ENCODE measurements around the gene GLYR1. TPM values are rescaled to one million over a fixed set of nuclear protein-coding genes. Genes with fewer than 3 reads are reported as not detected.
A peak's percentile ranks its signal among the peaks of the same experiment; 100 is the strongest.

The GLYR1 gene
- polyA plus RNA-seq, 6 donors from 2014 or later = 27.8 to 49.6 (median 37.3) TPM

- DNase-seq = no peak
- H3K4me3 Mint-ChIP-seq = peak overlapping the region; percentile 82 to 95 (median 89)
- peaks cover 22 to 42% (median 38%) of the 10 kb centered on the region in 3 donors for H3K4me1 Mint-ChIP-seq
- H3K36me3 Mint-ChIP-seq = no peaks in the 10 kb centered on the region
- H3K27ac Mint-ChIP-seq = peak overlapping the region in 5 of 6 donors; percentile 28 to 83 (median 73)
- ATAC-seq (ENCODE audit: low read depth in 2 of 2) = no peak
- H3K9me3 Mint-ChIP-seq = peaks cover 0 to 2% (median 0%) of the 10 kb centered on the region in 7 donors
- H3K27me3 Mint-ChIP-seq = no peaks in the 10 kb centered on the region
These were observed 81.3 kb downstream of the GLYR1 start for GRCh38 chr16:4765511-4766474.

DNA sequence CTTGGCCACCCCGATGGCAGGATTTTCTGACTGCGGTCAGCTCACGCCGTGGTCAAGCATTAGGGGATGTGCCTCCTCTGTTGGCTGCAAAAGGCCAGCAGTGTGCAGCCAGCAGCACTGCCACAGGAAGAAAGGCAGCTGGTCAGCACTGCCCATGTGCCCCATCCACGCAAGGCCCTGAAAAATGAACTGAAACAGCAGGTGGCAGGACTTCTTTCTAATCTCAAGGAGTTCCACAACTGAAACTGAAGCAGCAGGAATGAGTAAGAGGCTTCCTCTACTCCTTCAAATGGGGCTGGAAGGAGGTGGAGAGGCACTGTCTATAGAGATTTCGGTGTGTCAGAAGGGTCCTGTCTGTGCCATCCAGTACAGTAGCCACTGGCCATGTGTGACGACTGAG lies 83.3 kb downstream of the GLYR1 start:
- Mint-ChIP-seq H3K4me3 (peak overlapping the region in 2 of 8 donors; percentile 30 to 74), H3K36me3 (peaks cover 0 to 7% of the 10 kb centered on the region in 2 donors), H3K9me3 (no peaks in the 10 kb centered on the region), H3K27me3 (no peaks in the 10 kb centered on the region), H3K27ac (peak overlapping the region in 1 of 6 donors; percentile 72), H3K4me1 (peaks cover 19 to 35% (median 31%) of the 10 kb centered on the region in 3 donors)
- ATAC-seq (ENCODE audit: low read depth in 2 of 2) (no peak), DNase-seq (no peak)

DNA sequence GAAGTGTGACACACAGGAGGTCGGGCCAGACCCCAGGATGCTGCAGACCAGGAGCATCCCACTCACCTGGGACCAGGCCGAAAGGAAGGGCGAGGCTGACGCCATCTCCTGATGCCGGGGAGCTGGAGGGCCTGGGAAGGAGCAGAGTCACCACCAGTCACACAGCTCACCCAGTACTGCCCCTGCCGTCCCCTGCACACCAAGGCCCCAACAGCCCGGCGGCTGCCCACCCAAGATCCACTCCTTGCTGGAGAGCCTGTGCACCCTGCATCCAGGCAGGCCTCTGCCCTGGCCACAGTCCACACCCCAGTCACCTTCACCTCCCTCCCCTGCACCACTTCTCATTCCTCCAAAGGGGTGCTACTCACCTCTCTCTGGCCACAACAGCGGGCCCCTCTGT lies 84.9 kb downstream of the GLYR1 start:
- Mint-ChIP-seq H3K36me3 (peaks cover 0 to 7% of the 10 kb centered on the region in 2 donors), H3K27ac (no peak overlapping the region), H3K9me3 (no peaks in the 10 kb centered on the region), H3K4me1 (peaks cover 12 to 21% (median 20%) of the 10 kb centered on the region in 3 donors), H3K27me3 (no peaks in the 10 kb centered on the region), H3K4me3 (peak overlapping the region in 1 of 8 donors; percentile 12)
- DNase-seq = no peak
- ATAC-seq (ENCODE audit: low read depth in 2 of 2) = no peak

- Mint-ChIP-seq H3K27me3 (no peaks in the 10 kb centered on the region), H3K36me3 (peaks cover 5 to 13% of the 10 kb centered on the region in 2 donors), H3K4me3 (peak overlapping the region in 1 of 8 donors; percentile 41), H3K27ac (peak overlapping the region in 1 of 6 donors; percentile 12), H3K9me3 (no peaks in the 10 kb centered on the region), H3K4me1 (peaks cover 4 to 10% (median 9%) of the 10 kb centered on the region in 3 donors)
- ATAC-seq (ENCODE audit: low read depth in 2 of 2) (no peak), DNase-seq (no peak)
These were observed 86.7 kb downstream of the GLYR1 start for GRCh38 chr16:4760221-4760910.

- H3K27ac Mint-ChIP-seq = peak overlapping the region in 1 of 6 donors; percentile 27
- H3K36me3 Mint-ChIP-seq = peaks cover 5 to 15% of the 10 kb centered on the region in 2 donors
- H3K4me3 Mint-ChIP-seq = no peak overlapping the region
- no peak for DNase-seq
- no peak for ATAC-seq (ENCODE audit: low read depth in 2 of 2)
- no peaks in the 10 kb centered on the region for H3K27me3 Mint-ChIP-seq
- peaks cover 0 to 3% (median 0%) of the 10 kb centered on the region in 3 donors for H3K4me1 Mint-ChIP-seq
- no peaks in the 10 kb centered on the region for H3K9me3 Mint-ChIP-seq
These were observed 91.4 kb downstream of the GLYR1 start for GRCh38 chr16:4755687-4756086.

DNA sequence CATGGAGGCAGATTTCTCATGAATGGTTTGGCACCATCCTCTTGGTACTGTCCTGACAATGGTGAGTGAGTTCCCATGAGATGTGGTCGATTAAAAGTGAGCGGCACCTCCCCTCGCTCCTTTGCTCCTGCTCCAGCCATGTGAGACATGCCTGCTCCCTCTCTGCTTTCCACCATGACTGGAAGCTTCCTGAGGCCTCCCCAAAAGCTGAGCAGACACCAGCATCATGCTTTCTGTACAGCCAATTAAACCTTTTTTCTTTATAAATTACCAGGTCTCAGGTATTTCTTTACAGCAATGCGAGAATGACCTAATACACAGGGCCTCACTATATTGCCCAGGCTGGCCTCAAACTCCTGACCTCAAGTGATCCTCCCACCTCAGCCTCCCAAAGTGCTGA lies 92.2 kb downstream of the GLYR1 start:
- H3K9me3 Mint-ChIP-seq = no peaks in the 10 kb centered on the region
- H3K27ac Mint-ChIP-seq = no peak overlapping the region
- H3K27me3 Mint-ChIP-seq = no peaks in the 10 kb centered on the region
- H3K4me1 Mint-ChIP-seq = peaks cover 0 to 3% (median 0%) of the 10 kb centered on the region in 3 donors
- H3K36me3 Mint-ChIP-seq = peaks cover 5 to 12% of the 10 kb centered on the region in 2 donors
- DNase-seq (no peak), ATAC-seq (ENCODE audit: low read depth in 2 of 2) (no peak)
- H3K4me3 Mint-ChIP-seq = no peak overlapping the region

DNA sequence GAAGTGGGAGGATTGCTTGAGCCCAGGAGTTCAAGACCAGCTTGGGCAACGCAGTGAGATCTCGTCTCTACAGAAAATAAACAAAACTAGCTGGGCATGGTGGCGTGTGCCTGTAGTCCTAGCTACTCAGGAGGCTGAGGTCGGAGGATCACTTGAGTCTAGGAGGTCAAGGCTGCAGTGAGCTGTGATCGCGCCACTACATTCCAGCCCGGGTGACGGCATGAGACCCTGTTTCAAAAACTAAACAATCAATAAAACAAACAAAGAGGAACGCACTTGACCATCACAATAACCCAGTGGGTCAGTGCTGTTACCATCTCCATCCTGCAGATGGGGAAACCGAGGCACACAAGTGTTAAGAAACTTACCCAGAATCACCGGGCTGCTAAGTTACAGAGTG lies 93.9 kb downstream of the GLYR1 start:
- H3K27me3 Mint-ChIP-seq = no peaks in the 10 kb centered on the region
- no peak overlapping the region for H3K27ac Mint-ChIP-seq
- H3K36me3 Mint-ChIP-seq = peaks cover 5 to 8% of the 10 kb centered on the region in 2 donors
- ATAC-seq (ENCODE audit: low read depth in 2 of 2) (no peak), DNase-seq (no peak)
- no peaks in the 10 kb centered on the region for H3K9me3 Mint-ChIP-seq
- H3K4me1 Mint-ChIP-seq = peaks cover 3 to 6% (median 5%) of the 10 kb centered on the region in 3 donors
- no peak overlapping the region for H3K4me3 Mint-ChIP-seq

Other genes with a start within 250 kb of the GLYR1 start
- gene UBALD1, start 232.4 kb downstream of the GLYR1 start, polyA plus RNA-seq (ENCODE audit: low read depth in 6 of 6) = 1 to 10 TPM; 2.6 to 7.5 (median 5.0) TPM
- gene MGRN1, start 222.5 kb downstream of the GLYR1 start, polyA plus RNA-seq (ENCODE audit: low read depth in 6 of 6) = 10 to 100 TPM in 1 of 6 donors, 1 to 10 TPM in 5; 3.9 to 10.6 (median 6.6) TPM
- gene NUDT16L1, start 153.7 kb downstream of the GLYR1 start, polyA plus RNA-seq (ENCODE audit: low read depth in 6 of 6) = 100 to 1,000 TPM in 1 of 6 donors, 10 to 100 TPM in 5; 57.7 to 121 (median 76.4) TPM
- gene ANKS3, start 113.0 kb downstream of the GLYR1 start, polyA plus RNA-seq (ENCODE audit: low read depth in 6 of 6) = 1 to 10 TPM in 5 of 6 donors, not detected in 1; 3.9 to 8.3 (median 4.4) TPM
- under 1 TPM in 4 of 6 donors, not detected in 2; 0.30 to 0.84 (median 0.35) TPM for gene DNAAF8, start 112.8 kb downstream of the GLYR1 start, polyA plus RNA-seq (ENCODE audit: low read depth in 6 of 6)
- 10 to 100 TPM in 4 of 6 donors, 1 to 10 TPM in 1, not detected in 1; 6.7 to 19.9 (median 14.1) TPM for gene ZNF500, start 80.1 kb downstream of the GLYR1 start, polyA plus RNA-seq (ENCODE audit: low read depth in 6 of 6)
- not detected for gene SEPTIN12, start 58.9 kb downstream of the GLYR1 start, polyA plus RNA-seq (ENCODE audit: low read depth in 6 of 6)
- not detected for gene SMIM22, start 51.9 kb downstream of the GLYR1 start, polyA plus RNA-seq (ENCODE audit: low read depth in 6 of 6)
- gene ROGDI, start 44.7 kb downstream of the GLYR1 start, polyA plus RNA-seq (ENCODE audit: low read depth in 6 of 6) = 1 to 10 TPM; 2.7 to 8.0 (median 6.1) TPM
- 10 to 100 TPM in 4 of 6 donors, 1 to 10 TPM in 2; 4.3 to 19.2 (median 11.9) TPM for gene UBN1, start 193 bp upstream of the GLYR1 start, polyA plus RNA-seq (ENCODE audit: low read depth in 6 of 6)
- 1 to 10 TPM in 2 of 6 donors, under 1 TPM in 3, not detected in 1; 0.05 to 1.3 (median 0.16) TPM for gene PPL, start 89.9 kb upstream of the GLYR1 start, polyA plus RNA-seq (ENCODE audit: low read depth in 6 of 6)
- gene SEC14L5, start 111.0 kb upstream of the GLYR1 start, polyA plus RNA-seq (ENCODE audit: low read depth in 6 of 6) = under 1 TPM in 3 of 6 donors, not detected in 3; 0.08 to 0.48 (median 0.43) TPM
- gene NAGPA, start 186.6 kb upstream of the GLYR1 start, polyA plus RNA-seq (ENCODE audit: low read depth in 6 of 6) = 10 to 100 TPM; 26.3 to 44.6 (median 33.1) TPM
- not detected for gene C16orf89, start 218.7 kb upstream of the GLYR1 start, polyA plus RNA-seq (ENCODE audit: low read depth in 6 of 6)
- gene ALG1, start 224.6 kb upstream of the GLYR1 start, polyA plus RNA-seq (ENCODE audit: low read depth in 6 of 6) = 10 to 100 TPM; 21.9 to 45.3 (median 27.3) TPM

All from naive B cell (primary cell).